GM13976 (cell line): ENCODE measurements around the gene PRR36.

Source experiments
- DNase-seq: peaks from one replicate; pipeline ENCODE4 v3.0.0; 2012; ENCODE audit warnings: low spot score
- CTCF ChIP-seq: IDR thresholded peaks from 2 replicates; pipeline ENCODE4 v1.5.1; 2012; ENCODE audit warnings: borderline replicate concordance, mild to moderate bottlenecking; ENCODE audit not compliant: insufficient read depth; ENCODE audit errors: extremely low read depth, missing control alignments, control extremely low read depth
- in situ Hi-C: fragments of 300-500 bp; cut with MboI; formaldehyde crosslinking; loops from one replicate; pipeline ENCODE4 v1.12.0; 2022; ENCODE audit warnings: low sequenced_read_pairs, mixed read lengths, inconsistent platforms; ENCODE audit not compliant: unreplicated experiment

The PRR36 gene

GRCh38 chr19:7874076-7874896 lies at the start of gene PRR36:
TSS of gene PRR36 (minus strand) at chr19:7874390. CDS start at chr19:7873689, 701 bp downstream.
- in situ Hi-C loops: no loop called here
- no peak for DNase-seq
- no peak for TF ChIP-seq CTCF

- no peak for TF ChIP-seq CTCF
- no peak for DNase-seq
- in situ Hi-C loops: no loop called here
These were observed 49.4 kb upstream of the PRR36 start for GRCh38 chr19:7923295-7924191.

- TF ChIP-seq CTCF: no peak
- no peak for DNase-seq
- in situ Hi-C loops: no loop called here
These were observed 48.6 kb upstream of the PRR36 start for GRCh38 chr19:7922836-7923195.

- in situ Hi-C loops: no loop called here
- TF ChIP-seq CTCF: no peak
- no peak for DNase-seq
These were observed 48.0 kb upstream of the PRR36 start for GRCh38 chr19:7921967-7922835.

GRCh38 chr19:7921302-7921966 lies 47.2 kb upstream of the PRR36 start:
- no peak for TF ChIP-seq CTCF
- in situ Hi-C loops: no loop called here
- no peak for DNase-seq
